Measurements from ENCODE around the gene ANKIB1.

ANKIB1 gene

GRCh38 chr7:92447345-92448204 is 201.8 kb downstream of the ANKIB1 start, which contains the start of gene GATAD1:
Gene GATAD1, plus strand, starts transcription at chr7:92447482. Its CDS starts 248 bp downstream, at chr7:92447730.
- DNase-seq (ENCODE audit: low read depth), result peak; percentile 64

- DNase-seq (ENCODE audit: low read depth), result no peak
These were observed 202.5 kb downstream of the ANKIB1 start for GRCh38 chr7:92448205-92448747.
